SKM-1 treated with dmso at 0.1 percent for 144 hours (cell line): Measurements from ENCODE around the gene GNAI1.
"Not testable (repeated sequence)": the region's sequence is repeated elsewhere in the genome, so short reads cannot be mapped to it uniquely, and the experiment has no call there.

Experiments used
- DNase-seq: peaks from one replicate; lab custom pipeline; 2025; ENCODE audit not compliant: unreplicated experiment; lab: John Stamatoyannopoulos, UW

GNAI1 gene

GRCh38 chr7:80154656-80155333, 20.2 kb downstream of the GNAI1 start:
- no peak for DNase-seq

DNA sequence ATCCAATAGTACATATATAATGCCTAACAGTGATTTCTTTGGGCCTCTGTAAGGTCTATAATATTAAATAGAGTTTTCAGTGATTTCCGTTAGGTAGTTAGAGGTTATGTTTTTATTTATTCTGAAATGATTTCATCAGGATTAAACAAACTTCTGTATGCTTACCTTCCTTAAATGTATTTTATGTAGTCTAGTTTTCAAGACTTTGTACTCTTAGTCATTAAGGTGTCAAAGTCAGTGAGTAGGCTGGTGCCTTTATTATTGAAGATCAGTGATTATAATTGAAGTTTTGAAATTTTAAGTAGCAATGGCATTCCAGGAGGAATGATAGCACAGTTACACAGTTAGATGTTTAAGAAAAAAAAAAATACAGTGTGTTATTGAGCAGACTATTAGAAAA, 20.7 kb downstream of the GNAI1 start:
- DNase-seq, result no peak

DNA sequence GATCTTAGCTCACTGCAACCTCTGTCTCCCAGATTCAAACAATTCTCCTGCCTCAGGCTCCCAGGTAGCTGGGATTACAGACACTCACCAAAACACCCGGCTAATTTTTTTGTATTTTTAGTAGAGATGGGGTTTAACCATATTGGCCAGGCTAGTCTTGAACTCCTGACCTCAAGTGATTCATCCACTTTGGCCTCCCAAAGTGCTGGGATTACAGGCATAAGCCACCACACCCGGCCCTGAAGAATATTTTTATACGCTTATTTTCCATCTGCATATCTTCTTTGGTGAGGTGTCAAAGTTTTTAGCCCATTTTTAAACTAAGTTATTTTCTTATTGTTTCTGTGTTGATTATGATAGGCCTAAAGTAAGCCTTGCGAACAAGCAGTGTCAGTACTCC, 23.1 kb downstream of the GNAI1 start:
- not testable (repeated sequence) for DNase-seq

GRCh38 chr7:80159802-80160201, 25.2 kb downstream of the GNAI1 start:
- DNase-seq, result no peak

GRCh38 chr7:80161466-80161865, 26.8 kb downstream of the GNAI1 start:
- no peak for DNase-seq

GRCh38 chr7:80165177-80165576, 30.5 kb downstream of the GNAI1 start:
- DNase-seq, result no peak

DNA sequence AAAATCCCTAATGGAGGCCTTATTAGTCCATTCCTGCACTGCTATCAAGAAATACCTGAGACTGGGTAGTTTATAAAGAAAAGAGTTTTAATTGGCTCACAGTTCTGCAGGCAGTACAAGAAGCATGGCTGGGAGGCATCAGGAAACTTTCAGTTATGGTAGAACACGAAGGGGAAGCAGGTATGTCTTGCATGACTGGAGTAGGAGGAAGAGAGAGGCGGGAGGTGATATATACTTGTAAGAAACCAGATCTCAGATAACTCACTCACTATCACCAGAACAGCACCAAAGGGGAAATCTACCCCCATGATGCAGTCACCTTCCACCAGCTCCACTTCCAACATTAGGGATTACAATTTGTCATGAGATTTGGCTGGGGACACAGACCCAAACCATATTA, 35.8 kb downstream of the GNAI1 start:
- no peak for DNase-seq

DNA sequence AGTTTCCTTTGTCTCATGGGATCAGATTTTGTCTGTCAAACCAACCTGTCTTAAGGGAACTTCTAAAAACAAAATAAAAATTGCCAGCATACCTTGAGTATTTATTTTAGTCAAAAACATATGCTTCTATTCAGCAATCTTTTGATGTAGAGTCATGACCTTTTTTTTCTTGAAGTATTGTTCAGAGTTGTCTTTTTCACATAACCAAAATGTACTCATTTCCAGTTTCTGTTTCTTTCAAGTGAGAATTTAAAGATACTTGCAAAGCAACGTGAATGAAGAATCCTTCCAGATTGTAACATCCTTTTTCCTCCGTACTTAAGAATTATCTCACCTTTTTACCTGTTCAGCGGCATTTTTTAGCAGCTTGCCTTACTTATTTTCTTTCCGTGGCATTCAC, 37.8 kb downstream of the GNAI1 start:
- DNase-seq, result no peak

DNA sequence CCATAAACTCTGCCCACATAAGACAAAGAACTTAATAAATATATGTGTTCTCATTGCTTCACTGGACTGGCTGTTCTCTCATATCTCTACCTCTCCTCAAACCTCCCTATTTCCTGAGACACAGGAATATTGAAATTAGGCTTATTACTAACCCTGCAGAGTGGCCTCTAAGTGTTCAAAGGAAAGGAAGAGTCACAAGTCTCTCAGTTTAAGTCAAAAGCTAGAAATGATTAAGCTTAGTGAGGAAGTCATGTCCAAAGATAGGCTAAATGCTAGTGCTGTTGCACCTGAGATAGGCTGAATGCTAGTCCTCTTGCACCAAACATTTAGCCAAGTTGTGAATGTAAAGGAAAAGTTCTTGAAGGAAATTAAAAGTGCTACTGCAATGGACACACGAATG, 41.1 kb downstream of the GNAI1 start:
- DNase-seq, result no peak

GRCh38 chr7:80181411-80181810, 46.8 kb downstream of the GNAI1 start:
- DNase-seq, result no peak

GRCh38 chr7:80182630-80183276, 48.1 kb downstream of the GNAI1 start:
- DNase-seq, result no peak

GRCh38 chr7:80183351-80183750, 48.7 kb downstream of the GNAI1 start:
- no peak for DNase-seq

- DNase-seq, result no peak
These were observed 49.5 kb downstream of the GNAI1 start for GRCh38 chr7:80183900-80184685.

GRCh38 chr7:80184693-80185092, 50.1 kb downstream of the GNAI1 start:
- no peak for DNase-seq

DNA sequence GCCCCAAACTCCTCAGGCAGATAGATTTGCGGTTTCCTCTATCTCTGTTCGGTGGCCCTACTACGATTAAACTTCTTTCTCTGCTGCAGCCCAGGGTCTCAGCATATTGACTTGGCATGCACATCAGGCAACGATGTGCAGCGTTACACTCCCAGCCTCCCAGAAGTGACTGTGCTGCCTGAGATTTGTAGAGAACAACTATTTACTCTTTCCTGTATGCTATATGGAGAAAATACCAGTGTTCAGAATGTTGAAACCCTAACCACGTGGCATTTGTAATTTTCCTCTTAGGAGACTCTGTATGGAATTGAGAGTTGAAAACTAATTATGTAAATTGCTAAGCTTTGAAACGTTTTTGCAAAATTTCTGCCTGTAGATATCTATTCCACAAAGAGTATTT, 50.9 kb downstream of the GNAI1 start:
- no peak for DNase-seq

DNA sequence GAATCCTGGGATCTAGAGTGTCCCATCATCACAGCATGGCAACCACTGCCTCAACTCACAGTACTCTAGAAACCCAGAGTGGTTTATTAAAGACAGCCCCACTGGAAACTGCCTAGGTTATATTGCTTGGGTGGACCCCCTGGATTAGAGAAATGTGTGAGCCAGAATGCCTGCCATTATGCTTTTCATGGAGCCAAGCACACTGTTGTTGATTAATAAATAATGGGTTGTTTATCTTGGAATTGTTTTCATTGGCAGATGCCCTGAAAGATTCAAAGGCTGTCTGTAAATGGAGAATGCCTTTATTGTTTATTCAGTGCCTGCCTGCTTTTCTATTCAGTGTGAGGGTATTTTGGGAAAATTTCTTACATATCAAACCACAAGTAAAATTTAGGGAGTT, 52.1 kb downstream of the GNAI1 start:
- DNase-seq, result no peak

- DNase-seq, result no peak
These were observed 52.6 kb downstream of the GNAI1 start for GRCh38 chr7:80187279-80187678.

GRCh38 chr7:80187727-80188126, 53.1 kb downstream of the GNAI1 start:
- no peak for DNase-seq

GRCh38 chr7:80189638-80190037, 55.0 kb downstream of the GNAI1 start:
- DNase-seq, result no peak

DNA sequence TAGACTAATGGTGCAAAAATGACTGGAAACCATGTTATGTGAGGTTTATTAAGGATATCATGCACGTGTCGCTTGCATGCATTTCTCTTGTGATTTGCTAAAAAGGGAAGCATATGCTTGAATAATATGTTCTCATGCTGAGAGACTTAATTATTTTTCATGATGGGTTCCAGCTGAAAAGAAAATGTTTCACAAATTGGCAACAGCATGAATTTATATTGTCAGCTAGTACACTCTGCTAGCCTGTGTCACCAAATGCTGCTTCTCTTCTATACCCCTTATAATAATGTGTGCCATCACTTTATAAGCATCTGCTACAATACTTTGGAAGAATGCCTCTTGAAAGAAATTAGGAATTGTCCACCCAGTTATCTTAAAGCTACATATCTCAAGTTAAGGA, 63.0 kb downstream of the GNAI1 start:
- DNase-seq, result no peak

DNA sequence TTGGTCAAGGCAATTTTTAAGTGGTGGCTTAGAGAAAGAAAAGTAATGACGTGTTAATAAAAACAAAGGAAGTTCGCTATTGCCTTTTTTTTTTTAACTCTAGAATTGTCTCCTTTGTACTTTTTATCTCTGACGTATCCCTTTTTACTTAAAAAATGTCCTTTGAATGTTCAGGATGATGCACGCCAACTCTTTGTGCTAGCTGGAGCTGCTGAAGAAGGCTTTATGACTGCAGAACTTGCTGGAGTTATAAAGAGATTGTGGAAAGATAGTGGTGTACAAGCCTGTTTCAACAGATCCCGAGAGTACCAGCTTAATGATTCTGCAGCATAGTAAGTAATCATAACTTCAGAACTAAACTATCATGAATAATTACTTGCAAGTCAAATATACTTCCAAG, 64.4 kb downstream of the GNAI1 start:
- DNase-seq, result no peak

DNA sequence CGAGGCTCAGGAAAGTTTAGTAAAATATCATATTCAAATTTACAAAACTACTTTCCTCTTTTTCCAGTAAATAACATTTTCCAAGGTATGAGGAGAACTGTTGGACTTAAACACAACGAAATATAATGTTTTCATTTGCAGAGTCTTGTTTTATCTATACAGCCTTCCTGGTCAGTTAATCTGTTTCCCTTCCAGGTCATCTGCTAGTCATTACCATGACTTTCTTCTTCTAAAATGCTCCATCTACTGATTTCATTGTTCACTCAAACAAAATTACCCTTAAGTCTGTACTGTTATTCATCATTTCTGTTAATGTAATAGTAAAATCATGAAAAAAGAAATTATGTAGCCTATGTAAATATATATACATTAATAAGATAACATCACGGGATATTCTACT, 69.8 kb downstream of the GNAI1 start:
- DNase-seq, result no peak
